Neural cell (in vitro differentiated cells): ENCODE results near the gene NQO1. TPM values are rescaled to one million over a fixed set of nuclear protein-coding genes. Genes with fewer than 3 reads are reported as not detected.

Source experiments
- H2AFZ ChIP-seq: fragments of 200-600, 300-800 bp; sonication (generic), shearing (Covaris generic); 2 replicates; pipeline ENCODE4 v1.6.0; 2014; ENCODE audit warnings: low read depth, mild to moderate bottlenecking, antibody characterized with exemption, low read length, moderate library complexity
- H3F3A ChIP-seq: fragments of 200-600 bp; shearing (Covaris generic); 2 replicates; pipeline ENCODE4 v1.6.1; 2016; ENCODE audit warnings: mild to moderate bottlenecking, moderate library complexity, mixed read lengths, antibody characterized with exemption, low read length; ENCODE audit not compliant: insufficient read depth, poor library complexity, severe bottlenecking
- H3K27ac ChIP-seq: fragments of 200-600, 300-800 bp; sonication (generic), shearing (Covaris generic); 2 replicates; pipeline ENCODE4 v1.5.1; 2014; ENCODE audit warnings: mild to moderate bottlenecking, low read length, moderate library complexity
- H3K27me3 ChIP-seq: fragments of 300-800, 200-600 bp; sonication (generic), shearing (Covaris generic); 2 replicates; pipeline ENCODE4 v1.6.0; 2014; ENCODE audit warnings: mild to moderate bottlenecking, low read depth, low read length, moderate library complexity; ENCODE audit not compliant: insufficient read depth
- H3K36me3 ChIP-seq: fragments of 300-800, 200-600 bp; sonication (generic), shearing (Covaris generic); 2 replicates; pipeline ENCODE4 v1.5.1; 2014; ENCODE audit warnings: mild to moderate bottlenecking, antibody characterized with exemption, low read length, moderate library complexity; ENCODE audit not compliant: insufficient read depth
- H3K4me2 ChIP-seq: fragments of 300-800, 200-600 bp; sonication (generic), shearing (Covaris generic); 2 replicates; pipeline ENCODE4 v1.6.0; 2014; ENCODE audit warnings: mild to moderate bottlenecking, low read length
- H3K4me3 ChIP-seq: fragments of 300-800, 200-600 bp; sonication (generic), shearing (Covaris generic); 2 replicates; pipeline ENCODE4 v1.5.1; 2014; ENCODE audit warnings: mild to moderate bottlenecking, low read length, moderate library complexity
- H3K79me2 ChIP-seq: fragments of 200-600 bp; shearing (Covaris generic); replicated peaks from 2 replicates; pipeline ENCODE4 v1.6.0; 2014; ENCODE audit warnings: mild to moderate bottlenecking, low read length, moderate library complexity; ENCODE audit not compliant: insufficient read depth
- H3K9ac ChIP-seq: fragments of 300-800, 200-600 bp; sonication (generic), shearing (Covaris generic); 2 replicates; pipeline ENCODE4 v1.6.1; 2016; ENCODE audit warnings: mild to moderate bottlenecking, low read length, mixed read lengths
- H3K9me2 ChIP-seq: fragments of 200-600 bp; shearing (Covaris generic); 2 replicates; pipeline ENCODE4 v1.6.1; 2016; ENCODE audit warnings: mild to moderate bottlenecking, low read length, mixed read lengths; ENCODE audit not compliant: insufficient read depth
- H3K9me3 ChIP-seq: fragments of 200-600, 300-800 bp; sonication (generic), shearing (Covaris generic); 2 replicates; pipeline ENCODE4 v1.6.1; 2016; ENCODE audit warnings: mild to moderate bottlenecking, mixed run types, low read length, moderate library complexity, mixed read lengths
- H4K20me1 ChIP-seq: fragments of 200-600 bp; shearing (Covaris generic); 2 replicates; pipeline ENCODE4 v1.6.1; 2016; ENCODE audit warnings: mild to moderate bottlenecking, mixed run types; ENCODE audit not compliant: insufficient read depth
- CTCF ChIP-seq: fragments of 450-650 bp; IDR thresholded peaks from 2 replicates; pipeline ENCODE4 v1.5.1; 2014; ENCODE audit warnings: antibody characterized with exemption, mild to moderate bottlenecking, moderate library complexity; ENCODE audit not compliant: poor library complexity, severe bottlenecking
- EP300 ChIP-seq: fragments of 450-650 bp; conservative IDR thresholded peaks from 2 replicates; pipeline ENCODE4 v1.6.1; 2014; ENCODE audit warnings: antibody characterized with exemption, mild to moderate bottlenecking, moderate library complexity; ENCODE audit not compliant: poor library complexity, severe bottlenecking
- EZH2 ChIP-seq: fragments of 200-600, 300-800 bp; shearing (Covaris generic), sonication (generic); IDR thresholded peaks from 2 replicates; pipeline ENCODE4 v1.6.1; 2014; ENCODE audit warnings: antibody characterized with exemption, low read length, borderline replicate concordance, mild to moderate bottlenecking; ENCODE audit not compliant: insufficient read depth, poor library complexity, severe bottlenecking
- MXI1 ChIP-seq: fragments of 450-650 bp; conservative IDR thresholded peaks from 2 replicates; pipeline ENCODE4 v1.6.1; 2014; ENCODE audit warnings: antibody characterized with exemption, mild to moderate bottlenecking; ENCODE audit not compliant: poor library complexity, severe bottlenecking
- POLR2AphosphoS5 ChIP-seq: IDR thresholded peaks from 2 replicates; pipeline ENCODE4 v1.6.1; 2012
- RAD21 ChIP-seq: fragments of 450-650 bp; conservative IDR thresholded peaks from 2 replicates; pipeline ENCODE4 v1.6.1; 2014; ENCODE audit warnings: antibody characterized with exemption, mild to moderate bottlenecking, moderate library complexity
- SMC3 ChIP-seq: fragments of 450-650 bp; conservative IDR thresholded peaks from 2 replicates; pipeline ENCODE4 v1.6.1; 2014; ENCODE audit warnings: antibody characterized with exemption, mild to moderate bottlenecking, moderate library complexity; ENCODE audit not compliant: poor library complexity
- TAF1 ChIP-seq: IDR thresholded peaks from 2 replicates; pipeline ENCODE4 v1.6.1; 2012; ENCODE audit warnings: low read depth
- polyA plus RNA-seq: library from polyadenylated mRNA; depleted of rRNA; stranded (reverse); fragments of >200 nt; gene quantifications from 2 replicates; pipeline ENCODE4 v1.2.3, GENCODE V29; 2014
- TF ChIP-seq, protein P1 (sequence below): IDR thresholded peaks from 2 replicates; pipeline ENCODE4 v1.6.1; 2012; ENCODE audit warnings: borderline replicate concordance

The NQO1 gene
- polyA plus RNA-seq, 1 donor from 2014 or later: 5.1 TPM

GRCh38 chr16:69699915-69700314 is 26.4 kb downstream of the NQO1 start:
- H3F3A ChIP-seq: no peaks in the 10 kb centered on the region
- no peak overlapping the region for H3K27ac ChIP-seq
- H3K4me3 ChIP-seq: no peak overlapping the region
- H3K27me3 ChIP-seq: no peaks in the 10 kb centered on the region
- H3K9me3 ChIP-seq: no peaks in the 10 kb centered on the region
- H3K4me2 ChIP-seq: no peak overlapping the region
- no peaks in the 10 kb centered on the region for H3K9me2 ChIP-seq
- TF ChIP-seq POLR2AphosphoS5 (no peak), EZH2 (no peak), RAD21 (no peak), CTCF (no peak), TAF1 (no peak), EP300 (no peak), MXI1 (no peak), SMC3 (no peak)
- TF ChIP-seq, protein P1, sequence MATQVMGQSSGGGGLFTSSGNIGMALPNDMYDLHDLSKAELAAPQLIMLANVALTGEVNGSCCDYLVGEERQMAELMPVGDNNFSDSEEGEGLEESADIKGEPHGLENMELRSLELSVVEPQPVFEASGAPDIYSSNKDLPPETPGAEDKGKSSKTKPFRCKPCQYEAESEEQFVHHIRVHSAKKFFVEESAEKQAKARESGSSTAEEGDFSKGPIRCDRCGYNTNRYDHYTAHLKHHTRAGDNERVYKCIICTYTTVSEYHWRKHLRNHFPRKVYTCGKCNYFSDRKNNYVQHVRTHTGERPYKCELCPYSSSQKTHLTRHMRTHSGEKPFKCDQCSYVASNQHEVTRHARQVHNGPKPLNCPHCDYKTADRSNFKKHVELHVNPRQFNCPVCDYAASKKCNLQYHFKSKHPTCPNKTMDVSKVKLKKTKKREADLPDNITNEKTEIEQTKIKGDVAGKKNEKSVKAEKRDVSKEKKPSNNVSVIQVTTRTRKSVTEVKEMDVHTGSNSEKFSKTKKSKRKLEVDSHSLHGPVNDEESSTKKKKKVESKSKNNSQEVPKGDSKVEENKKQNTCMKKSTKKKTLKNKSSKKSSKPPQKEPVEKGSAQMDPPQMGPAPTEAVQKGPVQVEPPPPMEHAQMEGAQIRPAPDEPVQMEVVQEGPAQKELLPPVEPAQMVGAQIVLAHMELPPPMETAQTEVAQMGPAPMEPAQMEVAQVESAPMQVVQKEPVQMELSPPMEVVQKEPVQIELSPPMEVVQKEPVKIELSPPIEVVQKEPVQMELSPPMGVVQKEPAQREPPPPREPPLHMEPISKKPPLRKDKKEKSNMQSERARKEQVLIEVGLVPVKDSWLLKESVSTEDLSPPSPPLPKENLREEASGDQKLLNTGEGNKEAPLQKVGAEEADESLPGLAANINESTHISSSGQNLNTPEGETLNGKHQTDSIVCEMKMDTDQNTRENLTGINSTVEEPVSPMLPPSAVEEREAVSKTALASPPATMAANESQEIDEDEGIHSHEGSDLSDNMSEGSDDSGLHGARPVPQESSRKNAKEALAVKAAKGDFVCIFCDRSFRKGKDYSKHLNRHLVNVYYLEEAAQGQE: no peak
- no peaks in the 10 kb centered on the region for H3K79me2 ChIP-seq
- no peak overlapping the region for H3K9ac ChIP-seq
- H3K36me3 ChIP-seq: peaks cover 6% of the 10 kb centered on the region
- H2AFZ ChIP-seq: no peak overlapping the region
- no peaks in the 10 kb centered on the region for H4K20me1 ChIP-seq

DNA sequence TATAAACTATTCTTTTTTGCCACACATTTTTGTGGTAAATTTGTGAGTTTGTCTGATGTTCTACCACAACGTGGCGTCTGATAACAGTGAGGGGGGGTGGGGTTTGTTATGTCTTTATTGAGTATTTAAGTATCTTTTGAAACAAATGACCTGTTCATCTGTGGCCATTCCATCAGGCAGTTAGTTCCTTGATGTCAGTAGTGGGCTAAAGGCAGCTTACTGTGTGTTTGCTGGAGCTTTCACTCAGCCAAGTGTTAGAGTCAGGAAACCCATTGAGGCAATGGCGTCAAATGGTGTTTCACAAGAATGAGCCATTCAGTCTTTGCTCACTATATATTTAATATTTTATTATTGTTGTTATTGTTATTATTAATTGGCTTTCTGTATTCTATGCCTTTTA is 28.0 kb downstream of the NQO1 start:
- TF ChIP-seq TAF1 (no peak), SMC3 (no peak), EZH2 (no peak), EP300 (no peak), RAD21 (no peak), MXI1 (no peak), POLR2AphosphoS5 (no peak), CTCF (no peak)
- TF ChIP-seq, protein P1: no peak
- Histone ChIP-seq H3K9me2 (no peaks in the 10 kb centered on the region), H3K27ac (no peak overlapping the region), H3K27me3 (no peaks in the 10 kb centered on the region), H3K36me3 (peaks cover 6% of the 10 kb centered on the region), H3K4me3 (no peak overlapping the region), H4K20me1 (no peaks in the 10 kb centered on the region), H2AFZ (no peak overlapping the region), H3K9ac (no peak overlapping the region), H3K4me2 (no peak overlapping the region), H3K79me2 (no peaks in the 10 kb centered on the region), H3K9me3 (no peaks in the 10 kb centered on the region), H3F3A (no peaks in the 10 kb centered on the region)
